GM12892 (cell line): ENCODE measurements around the gene KAT14.
"Not testable (repeated sequence)": the region's sequence is repeated elsewhere in the genome, so short reads cannot be mapped to it uniquely, and the experiment has no call there.

Experiments used
- POLR2A ChIP-seq: IDR thresholded peaks from 2 replicates; pipeline ENCODE4 v1.6.1; 2011; ENCODE audit warnings: low read depth, low read length, control low read depth
- POLR2AphosphoS5 ChIP-seq: IDR thresholded peaks from 2 replicates; pipeline ENCODE4 v1.6.1; 2011; ENCODE audit warnings: low read depth, low read length, control low read depth

DNA sequence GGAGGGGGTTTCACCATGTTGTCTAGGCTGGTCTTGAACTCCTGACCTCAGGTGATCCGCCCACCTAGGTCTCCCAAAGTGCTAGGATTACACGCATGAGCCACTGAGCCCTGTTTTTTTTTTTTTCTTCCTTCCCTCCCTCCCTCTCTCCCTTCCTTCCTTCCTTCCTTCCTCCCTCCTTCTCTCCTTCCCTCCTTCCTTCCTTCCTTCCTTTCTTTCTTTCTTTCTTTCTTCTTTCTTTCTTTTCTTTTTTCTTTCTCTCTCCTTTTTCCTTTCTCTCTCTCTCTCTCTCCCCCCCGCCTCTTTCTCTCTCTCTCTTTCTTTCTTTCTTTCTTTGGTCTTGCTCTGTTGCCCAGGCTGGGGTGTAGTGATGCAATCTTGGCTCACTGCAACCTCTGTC lies 49.4 kb upstream of the KAT14 start:
- not testable (repeated sequence) for TF ChIP-seq POLR2AphosphoS5, POLR2A
